ENCODE data around the gene SLC66A2.

SLC66A2 gene

GRCh38 chr18:79970419-79971133 is 19.1 kb upstream of the SLC66A2 start:
- DNase-seq: no peak

DNA sequence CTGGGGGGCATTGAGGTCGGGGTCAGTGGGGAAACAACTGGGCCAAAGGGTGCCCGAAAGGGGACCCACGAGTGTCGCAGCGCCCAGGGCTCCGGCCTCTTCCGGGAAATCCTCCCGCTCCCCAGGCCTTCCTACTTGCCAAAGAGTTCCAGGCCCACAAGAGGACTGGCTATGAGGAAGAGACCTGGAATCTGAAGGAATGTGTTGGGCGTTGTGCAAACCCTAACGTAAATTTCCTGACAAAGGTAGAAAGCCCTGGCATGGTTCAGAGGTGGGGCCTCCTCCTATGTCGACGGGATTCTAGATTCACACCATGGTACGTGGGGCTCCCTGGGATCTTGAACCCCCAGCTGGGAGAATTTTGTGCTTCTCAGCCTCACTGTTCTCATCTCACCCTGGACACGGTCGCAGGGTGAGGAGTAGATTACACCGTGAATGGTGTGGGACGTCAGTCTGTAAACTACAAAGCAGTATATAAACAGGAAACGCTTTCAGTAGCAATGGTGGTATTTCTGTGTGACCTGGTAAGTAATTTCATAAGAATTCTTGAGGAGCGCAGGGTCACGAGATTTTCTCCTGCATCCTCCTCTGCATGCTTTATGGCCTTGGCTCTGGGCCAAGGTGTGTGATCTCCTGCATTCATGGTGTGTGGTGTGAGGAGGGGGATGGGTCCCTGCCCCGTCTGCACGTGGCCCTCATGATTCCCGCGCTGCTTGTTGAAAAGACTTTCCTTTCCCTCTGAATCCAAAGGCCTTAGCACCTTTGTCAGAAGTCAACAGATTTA is 13.9 kb upstream of the SLC66A2 start:
- DNase-seq: peak; percentile 38

DNA sequence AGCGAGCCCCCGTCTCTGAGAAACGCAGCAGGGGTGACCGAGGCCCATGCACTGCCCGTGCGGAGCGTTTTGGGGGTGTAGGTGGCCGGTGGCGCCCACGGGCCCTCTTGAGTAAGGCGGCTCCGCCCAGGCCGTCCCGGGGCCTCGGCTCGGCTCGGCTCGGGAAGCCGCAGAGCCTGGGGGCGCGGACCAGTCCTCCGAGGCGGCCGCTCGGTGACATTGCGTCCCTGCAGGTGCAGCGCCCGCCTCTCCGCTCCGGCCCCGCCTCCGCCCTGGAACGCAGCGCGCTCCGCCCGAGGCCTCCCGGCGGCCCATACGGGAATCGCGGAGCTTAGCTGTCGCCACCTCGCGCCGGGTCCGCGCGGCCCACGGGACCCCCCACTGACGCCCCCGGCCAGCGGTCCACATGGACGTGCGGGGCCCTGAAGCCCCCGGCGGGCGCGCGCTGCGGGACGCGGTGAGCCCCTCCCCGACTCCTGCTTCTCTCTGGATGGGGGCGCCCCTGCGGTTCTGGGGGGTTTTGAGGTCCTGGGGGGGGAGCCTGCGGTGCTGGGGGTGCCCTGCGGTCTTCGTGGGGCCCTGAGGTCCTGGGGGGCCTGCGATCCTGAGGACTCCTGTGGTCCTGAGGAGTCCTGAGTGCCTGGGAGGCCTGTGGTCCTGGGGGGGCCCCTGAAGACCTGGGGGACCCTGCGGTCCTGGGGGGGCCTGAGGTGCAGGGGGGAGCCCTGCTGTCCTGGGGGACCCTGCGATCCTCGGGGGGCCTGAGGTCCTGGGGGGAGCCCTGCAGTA is 13.1 kb upstream of the SLC66A2 start, which contains the start of gene HSBP1L1:
Gene HSBP1L1 (plus strand): TSS at position 314 of the 789 bp plus-strand sequence. CDS start 93 bp downstream, at position 407.
- peak; percentile 55 for DNase-seq

GRCh38 chr18:79963658-79964329 is 12.3 kb upstream of the SLC66A2 start:
- no peak for DNase-seq

GRCh38 chr18:79962835-79963657 is 11.6 kb upstream of the SLC66A2 start:
- peak; percentile 63 for DNase-seq

- no peak for DNase-seq
Measured at GRCh38 chr18:79962311-79962710, 10.9 kb upstream of the SLC66A2 start.

DNA sequence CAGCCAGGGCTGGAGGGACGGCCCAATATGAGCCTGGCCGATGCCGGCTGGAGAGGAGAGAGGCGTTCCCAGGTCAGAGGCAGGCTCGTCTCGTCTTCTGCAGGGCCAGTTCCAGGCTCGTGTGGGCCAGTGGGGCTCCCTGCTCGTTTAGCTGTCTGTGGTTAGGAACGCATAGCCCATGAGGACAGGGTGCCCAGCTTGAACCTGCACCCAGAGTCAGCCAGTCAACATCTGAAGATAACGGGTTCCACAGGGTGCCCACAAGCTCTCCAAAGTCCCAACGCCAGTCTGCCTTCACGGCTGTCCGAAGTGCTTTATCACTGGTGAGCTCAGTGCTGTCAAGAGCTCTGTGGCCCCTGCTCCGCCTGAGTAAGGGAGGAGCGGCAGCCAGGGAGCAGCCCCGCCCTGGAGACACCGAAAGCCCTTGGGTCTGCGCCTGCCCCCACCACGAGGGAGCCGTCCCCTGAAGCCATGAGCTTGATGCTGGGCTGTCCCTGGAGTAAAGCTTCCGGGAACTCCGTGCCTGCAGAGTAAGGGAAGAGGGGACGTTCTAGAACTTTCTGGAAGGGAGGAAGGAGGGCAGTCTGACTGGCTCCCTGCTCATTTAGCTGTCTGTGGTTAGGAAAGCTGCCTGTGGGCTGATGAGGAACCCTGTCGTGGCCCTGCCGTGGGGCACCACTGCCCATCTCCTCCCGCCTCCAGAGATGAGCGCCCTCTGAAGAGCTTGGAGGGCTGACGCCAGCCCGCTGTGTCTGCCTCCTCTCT is 10.3 kb upstream of the SLC66A2 start:
- no peak for DNase-seq

DNA sequence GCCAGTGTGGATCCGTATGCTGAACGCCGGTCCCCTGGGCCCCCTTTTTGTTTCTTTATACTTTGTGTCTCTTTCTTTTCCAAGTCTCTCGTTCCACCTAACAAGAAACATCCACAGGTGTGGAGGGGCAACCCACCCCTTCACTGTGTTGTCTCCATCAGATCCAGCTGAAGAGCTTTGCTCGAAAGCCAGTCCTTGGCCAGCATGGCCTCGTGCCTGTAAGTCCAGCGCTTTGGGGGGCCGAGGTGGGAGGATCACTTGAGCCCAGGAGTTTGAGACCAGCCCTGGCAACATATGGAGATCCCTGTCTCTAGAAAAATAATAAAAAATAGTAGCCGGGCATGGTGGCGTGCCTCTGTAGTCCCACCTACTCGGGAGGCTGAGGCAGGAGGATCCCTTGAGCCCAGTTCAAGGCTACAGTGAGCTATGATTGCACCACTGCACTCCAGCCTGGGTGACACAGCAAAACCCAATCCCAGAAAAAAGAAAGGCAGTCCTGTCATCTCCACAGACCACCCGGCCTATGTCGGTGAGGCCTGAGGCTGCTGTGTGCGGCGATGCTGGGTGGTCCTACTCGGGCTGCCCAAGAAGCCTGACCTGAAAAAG is 9.6 kb upstream of the SLC66A2 start:
- no peak for DNase-seq

- DNase-seq: peak; percentile 39
Measured at GRCh38 chr18:79960161-79960801, 8.8 kb upstream of the SLC66A2 start.

- DNase-seq: no peak
Measured at GRCh38 chr18:79958981-79959380, 7.5 kb upstream of the SLC66A2 start.

- DNase-seq: no peak
Measured at GRCh38 chr18:79956276-79956675, 4.8 kb upstream of the SLC66A2 start.

- DNase-seq: no peak
Measured at GRCh38 chr18:79955302-79956075, 4.0 kb upstream of the SLC66A2 start.

DNA sequence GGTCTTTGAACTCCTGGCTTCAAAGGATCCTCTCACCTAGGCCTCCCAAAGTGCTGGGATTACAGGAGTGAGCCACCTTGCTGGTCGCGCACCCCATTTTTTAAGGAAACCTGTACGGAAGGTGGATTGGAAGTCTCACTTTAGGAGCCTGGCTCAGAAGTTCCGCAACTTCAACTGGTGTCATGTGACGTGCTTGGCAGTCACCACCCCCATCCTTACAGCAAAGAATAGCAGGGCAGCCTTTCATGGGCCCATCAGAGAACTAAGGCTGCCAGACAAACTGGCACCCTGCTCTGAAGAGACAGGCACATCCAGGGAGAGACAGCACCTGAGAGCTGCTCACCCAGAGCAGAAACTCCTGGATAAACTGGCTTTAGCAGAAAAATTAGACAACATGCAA is 3.3 kb upstream of the SLC66A2 start:
- DNase-seq: no peak

- no peak for DNase-seq
Measured at GRCh38 chr18:79953971-79954651, 2.7 kb upstream of the SLC66A2 start.

GRCh38 chr18:79952996-79953559 is 1.6 kb upstream of the SLC66A2 start:
- no peak for DNase-seq

GRCh38 chr18:79952456-79952995 is 1.1 kb upstream of the SLC66A2 start:
- no peak for DNase-seq

- no peak for DNase-seq
Measured at GRCh38 chr18:79950515-79951341, 725 bp downstream of the SLC66A2 start.
